Common myeloid progenitor, CD34-positive (primary cell): Measurements from ENCODE around the gene HKDC1.
"Not testable (repeated sequence)": the region's sequence is repeated elsewhere in the genome, so short reads cannot be mapped to it uniquely, and the experiment has no call there.

Source experiments
- CTCF ChIA-PET: fragments of 350-600 bp; sonication (Branson Sonifier 250); formaldehyde crosslinking; loops from one replicate; lab custom pipeline; 2021; ENCODE audit warnings: antibody characterized with exemption; lab: Charles Lee
- POLR2A ChIA-PET: fragments of 350-600 bp; sonication (Branson Sonifier 250); formaldehyde crosslinking; loops from one replicate; lab custom pipeline; 2021; ENCODE audit warnings: antibody characterized with exemption; lab: Charles Lee
- DNase-seq, 3 donors: peaks; one replicate each; pipeline versions ENCODE4 v3.0.0 to v3.0.0-alpha.2; 2013
- H3K27ac ChIP-seq, 2 experiments: 1 replicate in 1 of 2; 2 replicates in 1 of 2; pipeline ENCODE4 v1.7.0; 2013; ENCODE audit warnings: inconsistent platforms in 2 of 2, low read length in 2 of 2, mild to moderate bottlenecking in 2 of 2, low read depth in 1 of 2, moderate library complexity in 1 of 2; ENCODE audit not compliant: severe bottlenecking in 2 of 2, insufficient read depth in 1 of 2, poor library complexity in 1 of 2
- H3K27me3 ChIP-seq, 5 experiments: replicated peaks in 2 of 5; 1 replicate in 3 of 5; 2 replicates in 2 of 5; pipeline versions ENCODE4 v1.6.1 to v1.7.0; 2013; ENCODE audit warnings: low read length in 4 of 5, mild to moderate bottlenecking in 2 of 5, moderate library complexity in 2 of 5, inconsistent platforms in 1 of 5; ENCODE audit not compliant: insufficient read depth in 5 of 5, control insufficient read depth in 4 of 5
- H3K36me3 ChIP-seq, 4 experiments: 1 replicate in 2 of 4; 2 replicates in 2 of 4; pipeline versions ENCODE4 v1.6.1 to v1.7.0; 2013; ENCODE audit warnings: low read length in 3 of 4, control low read depth in 1 of 4, mild to moderate bottlenecking in 1 of 4; ENCODE audit not compliant: control insufficient read depth in 4 of 4, insufficient read depth in 4 of 4
- H3K4me1 ChIP-seq, 4 experiments: 1 replicate in 3 of 4; 2 replicates in 1 of 4; pipeline versions ENCODE4 v1.6.1 to v1.7.1; 2013; ENCODE audit warnings: low read length in 3 of 4, mild to moderate bottlenecking in 3 of 4, control low read depth in 1 of 4, inconsistent platforms in 1 of 4, moderate library complexity in 1 of 4; ENCODE audit not compliant: control insufficient read depth in 4 of 4, insufficient read depth in 4 of 4; ENCODE audit errors: control extremely low read depth in 1 of 4
- H3K4me3 ChIP-seq, 7 experiments: 1 replicate in 4 of 7; 2 replicates in 3 of 7; pipeline versions ENCODE4 v1.5.1 to v1.7.0; 2013; ENCODE audit warnings: mild to moderate bottlenecking in 7 of 7, low read length in 6 of 7, moderate library complexity in 6 of 7, inconsistent platforms in 2 of 7, low read depth in 2 of 7, control low read depth in 1 of 7; ENCODE audit not compliant: insufficient read depth in 4 of 7, control insufficient read depth in 1 of 7; ENCODE audit errors: extremely low read depth in 1 of 7
- H3K9me3 ChIP-seq, 5 experiments: 1 replicate in 4 of 5; 2 replicates in 1 of 5; pipeline versions ENCODE4 v1.6.1 to v1.7.1; 2013; ENCODE audit warnings: low read length in 4 of 5, mild to moderate bottlenecking in 2 of 5, inconsistent platforms in 1 of 5, low read depth in 1 of 5, moderate library complexity in 1 of 5; ENCODE audit not compliant: control insufficient read depth in 4 of 5, insufficient read depth in 2 of 5; ENCODE audit errors: control extremely low read depth in 1 of 5
- WGBS: methylation state at CpG from one replicate; pipeline ENCODE4 v1.1.5; 2013; ENCODE audit not compliant: insufficient coverage; 5-methylcytosine and 5-hydroxymethylcytosine counted together

HKDC1 gene

GRCh38 chr10:69307434-69307833 lies 87.3 kb downstream of the HKDC1 start:
- H3K4me1 ChIP-seq, result no peaks in the 10 kb centered on the region
- ChIA-PET CTCF (interaction anchor here (1.2 kb wide), 1 partner anchor 40 kb away, joined by 3 read pairs; no protein-coding TSS in a partner anchor), POLR2A (no interaction called here)
- H3K27me3 ChIP-seq, result no peaks in the 10 kb centered on the region
- H3K27ac ChIP-seq, result no peak overlapping the region
- DNase-seq, result no peak
- no peaks in the 10 kb centered on the region for H3K9me3 ChIP-seq
- no peaks in the 10 kb centered on the region for H3K36me3 ChIP-seq
- no peak overlapping the region for H3K4me3 ChIP-seq
- WGBS, result 93% methylated on average over 2 of the region's 4 CpGs

DNA sequence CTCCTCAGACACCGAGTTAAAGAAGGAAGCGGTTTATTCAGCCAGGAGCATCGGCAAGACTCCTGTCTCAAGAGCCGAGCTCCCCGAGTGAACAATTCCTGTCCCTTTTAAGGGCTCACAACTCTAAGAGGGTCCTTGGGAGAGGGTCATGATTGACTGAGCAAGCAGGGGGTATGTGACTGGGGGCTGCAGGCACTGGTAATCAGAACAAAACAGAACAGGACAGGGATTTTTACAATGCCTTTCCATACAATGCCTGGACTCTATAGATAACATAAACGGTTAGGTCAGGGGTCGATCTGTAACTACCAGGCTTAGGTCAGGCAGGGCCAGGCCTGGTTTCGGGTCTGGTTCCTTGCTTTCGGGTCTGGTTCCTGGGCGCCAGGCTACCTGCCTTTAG lies 88.2 kb downstream of the HKDC1 start:
- H3K9me3 ChIP-seq, H3K27me3 ChIP-seq, H3K27ac ChIP-seq, POLR2A ChIA-PET, H3K36me3 ChIP-seq, DNase-seq, H3K4me1 ChIP-seq, H3K4me3 ChIP-seq: not testable (repeated sequence)
- CTCF ChIA-PET, result interaction anchor here (0.6 kb wide), 1 partner anchor 9 kb away, joined by 4 read pairs; no protein-coding TSS in a partner anchor
- 98% methylated on average over 10 of the region's 10 CpGs for WGBS

DNA sequence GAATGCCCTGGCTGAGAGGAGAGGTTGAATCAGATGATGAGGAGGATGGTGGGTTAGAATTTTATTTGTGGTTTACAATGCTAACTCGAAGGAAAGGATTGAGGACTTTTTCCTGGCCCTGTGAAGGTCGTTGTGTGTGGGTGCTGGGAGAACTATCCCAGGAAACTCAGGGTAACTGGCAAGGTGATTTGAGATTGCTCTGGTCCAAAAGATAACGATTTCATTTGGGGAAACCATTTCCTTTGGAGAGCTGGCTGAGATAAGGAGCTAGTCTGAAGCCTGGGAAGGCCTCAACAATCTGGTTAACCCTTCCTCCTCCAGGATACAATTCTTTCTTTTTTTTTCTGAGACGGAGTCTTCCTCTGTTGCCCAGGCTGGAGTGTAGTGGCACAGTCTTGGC lies 91.2 kb downstream of the HKDC1 start:
- peaks cover 0 to 6% (median 0%) of the 10 kb centered on the region in 4 experiments for H3K4me1 ChIP-seq
- POLR2A ChIA-PET, result interaction anchor here (0.6 kb wide), 1 partner anchor 45 kb away, joined by 3 read pairs; no protein-coding TSS in a partner anchor
- H3K4me3 ChIP-seq, result no peak overlapping the region
- H3K27me3 ChIP-seq, result no peaks in the 10 kb centered on the region
- 45% methylated on average over 4 of the region's 4 CpGs for WGBS
- CTCF ChIA-PET, result no interaction called here
- no peaks in the 10 kb centered on the region for H3K36me3 ChIP-seq
- H3K27ac ChIP-seq, result no peak overlapping the region
- no peak for DNase-seq
- no peaks in the 10 kb centered on the region for H3K9me3 ChIP-seq

- 88% methylated on average over 1 of the region's 4 CpGs for WGBS
- POLR2A ChIA-PET, result no interaction called here
- CTCF ChIA-PET, result no interaction called here
These were observed 92.4 kb downstream of the HKDC1 start for GRCh38 chr10:69312528-69312927.

DNA sequence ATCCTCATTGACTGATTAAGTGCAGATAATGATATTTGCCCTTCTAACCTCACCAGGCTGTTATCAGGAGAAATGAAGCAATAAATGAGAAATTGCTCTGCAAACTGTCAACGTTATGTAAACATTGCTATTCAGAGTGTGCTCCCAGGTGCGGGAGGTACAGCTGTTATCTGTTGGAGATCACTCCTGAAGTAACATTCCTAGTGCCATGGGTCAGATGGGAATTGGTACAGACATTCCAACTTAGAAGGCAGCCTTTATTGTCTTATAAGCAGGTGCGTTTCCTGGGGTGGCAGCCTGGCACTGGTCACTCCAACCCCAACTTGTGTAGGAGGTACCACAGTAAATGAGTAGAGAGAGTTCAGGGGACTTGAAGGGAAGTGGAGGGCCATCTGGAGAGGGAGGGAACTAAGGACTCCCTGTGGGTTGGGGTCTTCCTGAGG lies 95.0 kb downstream of the HKDC1 start:
- no peak for DNase-seq
- H3K36me3 ChIP-seq, result no peaks in the 10 kb centered on the region
- H3K27me3 ChIP-seq, result no peaks in the 10 kb centered on the region
- H3K9me3 ChIP-seq, result no peaks in the 10 kb centered on the region
- ChIA-PET POLR2A (no interaction called here), CTCF (interaction anchor here (1.3 to 2.1 kb wide), 2 partner anchors 75 to 79 kb away, joined by 3 to 8 read pairs; no protein-coding TSS in a partner anchor)
- WGBS, result 92% methylated on average over 3 of the region's 3 CpGs
- H3K4me3 ChIP-seq, result no peak overlapping the region
- H3K4me1 ChIP-seq, result peaks cover 2 to 37% (median 21%) of the 10 kb centered on the region in 4 experiments
- H3K27ac ChIP-seq, result peak overlapping the region in 1 of 2 experiments; percentile 80

More at GRCh38 chr10:69312528-69312927, 92.4 kb downstream of the HKDC1 start:
- no peak overlapping the region for H3K4me3 ChIP-seq
- no peak overlapping the region for H3K27ac ChIP-seq
- peaks cover 0 to 18% (median 2%) of the 10 kb centered on the region in 4 experiments for H3K4me1 ChIP-seq
- no peaks in the 10 kb centered on the region for H3K36me3 ChIP-seq
- no peaks in the 10 kb centered on the region for H3K27me3 ChIP-seq
- no peaks in the 10 kb centered on the region for H3K9me3 ChIP-seq
- DNase-seq, result no peak

DNA sequence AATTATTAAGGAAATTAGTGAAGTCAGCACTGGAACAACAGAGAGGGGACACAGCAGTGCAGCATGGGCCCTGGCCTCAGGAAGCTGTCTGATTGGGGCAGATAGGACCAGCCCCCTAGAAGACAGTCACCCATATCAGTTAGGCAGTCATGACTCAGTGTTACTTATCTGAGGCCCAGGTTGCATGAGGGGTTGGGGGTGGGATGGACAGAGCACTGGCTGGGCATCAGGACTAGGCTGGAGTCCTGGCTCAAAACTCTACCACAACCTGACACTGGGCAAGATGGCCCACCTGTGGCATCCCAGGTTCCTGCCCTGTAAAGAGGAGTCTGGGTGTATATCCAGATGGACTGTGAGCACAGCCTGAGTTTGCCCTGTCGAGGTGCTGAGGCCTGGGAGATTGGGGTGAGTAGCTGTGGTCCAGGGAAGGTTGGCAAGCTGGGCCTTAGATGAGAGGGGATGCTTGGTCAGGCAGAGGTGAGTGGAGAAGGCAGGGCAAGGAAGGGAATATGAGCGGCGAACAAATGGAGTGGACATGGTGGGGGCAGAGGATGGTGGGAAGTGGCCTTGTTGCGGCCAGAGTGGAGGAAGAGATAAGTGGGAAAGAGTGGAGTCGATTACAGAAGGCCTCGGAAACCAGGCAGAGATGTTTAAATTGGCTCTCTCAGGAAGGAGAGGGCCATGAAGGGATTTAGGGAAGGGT lies 95.6 kb downstream of the HKDC1 start:
- ChIA-PET POLR2A (no interaction called here), CTCF (interaction anchor here (1.3 kb wide), 1 partner anchor 79 kb away, joined by 3 read pairs; no protein-coding TSS in a partner anchor)
- Histone ChIP-seq H3K9me3 (no peaks in the 10 kb centered on the region), H3K36me3 (no peaks in the 10 kb centered on the region), H3K4me1 (peaks cover 2 to 43% (median 25%) of the 10 kb centered on the region in 4 experiments), H3K4me3 (peak overlapping the region in 1 of 7 experiments; percentile 34), H3K27ac (peak overlapping the region in 1 of 2 experiments; percentile 80), H3K27me3 (no peaks in the 10 kb centered on the region)
- 95% methylated on average over 5 of the region's 6 CpGs for WGBS
- DNase-seq, result peak in 1 of 3 donors; percentile 26
